Measurements from ENCODE around the gene HIGD1A.

The HIGD1A gene

DNA sequence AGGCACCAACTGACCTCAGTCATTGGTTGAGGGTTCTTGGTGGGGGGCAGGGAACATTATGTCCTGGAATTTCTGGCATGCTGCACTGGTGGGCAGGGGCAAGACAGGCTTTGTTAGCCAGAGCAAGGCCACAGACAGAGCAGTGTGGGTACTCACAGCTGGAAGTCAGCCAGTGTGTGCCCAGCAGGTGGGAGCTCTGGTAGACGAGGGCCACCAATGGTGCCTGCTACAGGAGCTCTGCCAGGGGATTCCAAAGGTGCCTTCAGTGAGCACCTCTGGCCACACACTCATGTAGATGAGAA is 40.1 kb upstream of the HIGD1A start:
- no peaks in the 10 kb centered on the region for H3K27me3 ChIP-seq (replicated peaks)
- in situ Hi-C loops (cut with HindIII; ENCODE audit: low pct_ligation_motif_present, low sequenced_read_pairs): no loop called here
- no peaks in the 10 kb centered on the region for H3K36me3 ChIP-seq (replicated peaks)
- no peak for TF ChIP-seq CTCF (IDR thresholded peaks at IDR 0.05; ENCODE audit: low read depth, low read length, missing control alignments)
- no peak overlapping the region for H3K4me3 ChIP-seq (ENCODE audit: low read depth, low read length)
- DNase-seq: no peak
- no peak overlapping the region for H3K27ac ChIP-seq

- no peaks in the 10 kb centered on the region for H3K27me3 ChIP-seq (replicated peaks)
- H3K4me3 ChIP-seq (ENCODE audit: low read depth, low read length): no peak overlapping the region
- no peaks in the 10 kb centered on the region for H3K36me3 ChIP-seq (replicated peaks)
- no peak for DNase-seq
- in situ Hi-C loops (cut with HindIII; ENCODE audit: low pct_ligation_motif_present, low sequenced_read_pairs): no loop called here
- H3K27ac ChIP-seq: no peak overlapping the region
- no peak for TF ChIP-seq CTCF (IDR thresholded peaks at IDR 0.05; ENCODE audit: low read depth, low read length, missing control alignments)
Measured at GRCh38 chr3:42843713-42844411, 39.6 kb upstream of the HIGD1A start.

GRCh38 chr3:42841332-42841731 is 37.0 kb upstream of the HIGD1A start:
- DNase-seq: no peak
- TF ChIP-seq CTCF (IDR thresholded peaks at IDR 0.05; ENCODE audit: low read depth, low read length, missing control alignments): no peak

GRCh38 chr3:42839616-42840015 is 35.3 kb upstream of the HIGD1A start:
- Histone ChIP-seq H3K27me3 (replicated peaks) (no peaks in the 10 kb centered on the region), H3K36me3 (replicated peaks) (no peaks in the 10 kb centered on the region), H3K27ac (no peak overlapping the region), H3K4me3 (ENCODE audit: low read depth, low read length) (no peak overlapping the region)
- peak; percentile 67 for DNase-seq
- in situ Hi-C loops (cut with HindIII; ENCODE audit: low pct_ligation_motif_present, low sequenced_read_pairs): no loop called here
- peak; percentile 80 for TF ChIP-seq CTCF (IDR thresholded peaks at IDR 0.05; ENCODE audit: low read depth, low read length, missing control alignments)

More at GRCh38 chr3:42841332-42841731, 37.0 kb upstream of the HIGD1A start:
- H3K27ac ChIP-seq: no peak overlapping the region
- in situ Hi-C loops (cut with HindIII; ENCODE audit: low pct_ligation_motif_present, low sequenced_read_pairs): no loop called here
- H3K36me3 ChIP-seq (replicated peaks): no peaks in the 10 kb centered on the region
- no peak overlapping the region for H3K4me3 ChIP-seq (ENCODE audit: low read depth, low read length)
- H3K27me3 ChIP-seq (replicated peaks): no peaks in the 10 kb centered on the region

- Histone ChIP-seq H3K27me3 (replicated peaks) (no peaks in the 10 kb centered on the region), H3K4me3 (ENCODE audit: low read depth, low read length) (no peak overlapping the region), H3K36me3 (replicated peaks) (no peaks in the 10 kb centered on the region), H3K27ac (no peak overlapping the region)
- DNase-seq: no peak
- in situ Hi-C loops (cut with HindIII; ENCODE audit: low pct_ligation_motif_present, low sequenced_read_pairs): no loop called here
- TF ChIP-seq CTCF (IDR thresholded peaks at IDR 0.05; ENCODE audit: low read depth, low read length, missing control alignments): no peak
Measured at GRCh38 chr3:42838571-42838970, 34.3 kb upstream of the HIGD1A start.

All from brain microvascular endothelial cell (primary cell).